Stromal cell of bone marrow (primary cell): ENCODE results near the gene ENOX1.

ENCODE experiments used
- DNase-seq: peaks from one replicate; pipeline ENCODE4 v3.0.0-alpha.2; 2012; ENCODE audit warnings: low read depth

Gene ENOX1

GRCh38 chr13:43484432-43485225, 302.1 kb downstream of the ENOX1 start:
- no peak for DNase-seq

DNA sequence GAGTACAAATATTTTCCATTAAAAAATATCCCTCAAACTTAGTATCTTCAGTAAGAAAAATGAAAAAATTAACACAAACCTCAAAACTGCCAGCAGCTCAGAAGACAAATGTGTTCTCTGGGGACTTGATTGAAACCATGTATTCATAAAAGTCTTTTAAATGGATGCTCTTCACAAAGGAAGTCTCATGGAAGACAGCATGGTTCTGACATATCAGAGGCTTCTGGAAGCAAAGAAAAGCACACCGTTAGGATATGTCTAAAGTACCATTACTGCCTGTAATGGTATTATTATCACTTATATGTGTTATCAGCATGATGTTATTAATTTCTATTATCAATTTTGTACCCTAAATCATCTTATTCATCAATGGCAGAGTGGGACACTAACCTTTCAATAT, 302.8 kb downstream of the ENOX1 start:
- no peak for DNase-seq

GRCh38 chr13:43482641-43483040, 304.1 kb downstream of the ENOX1 start:
- no peak for DNase-seq

- no peak for DNase-seq
Observed at GRCh38 chr13:43482026-43482425, 304.7 kb downstream of the ENOX1 start.

GRCh38 chr13:43478902-43479301, 307.9 kb downstream of the ENOX1 start:
- DNase-seq, result no peak

DNA sequence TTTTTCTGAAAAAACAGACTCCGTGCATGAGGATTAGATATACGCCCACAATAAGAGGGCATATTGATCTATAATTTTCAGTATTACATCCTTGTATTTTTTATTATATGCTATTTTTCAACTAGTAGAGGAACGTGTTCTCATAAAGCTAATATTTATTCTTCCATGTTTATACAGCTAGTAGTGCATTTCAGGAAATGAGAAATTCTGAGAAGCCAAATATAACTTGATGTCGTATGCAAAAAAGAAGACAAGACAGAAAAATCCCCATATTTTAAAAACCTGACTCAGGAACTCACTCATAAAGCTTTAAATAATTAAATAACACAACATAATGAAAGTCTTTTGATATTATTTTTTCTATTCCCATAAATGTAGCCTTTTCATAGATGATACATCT, 308.6 kb downstream of the ENOX1 start:
- no peak for DNase-seq

DNA sequence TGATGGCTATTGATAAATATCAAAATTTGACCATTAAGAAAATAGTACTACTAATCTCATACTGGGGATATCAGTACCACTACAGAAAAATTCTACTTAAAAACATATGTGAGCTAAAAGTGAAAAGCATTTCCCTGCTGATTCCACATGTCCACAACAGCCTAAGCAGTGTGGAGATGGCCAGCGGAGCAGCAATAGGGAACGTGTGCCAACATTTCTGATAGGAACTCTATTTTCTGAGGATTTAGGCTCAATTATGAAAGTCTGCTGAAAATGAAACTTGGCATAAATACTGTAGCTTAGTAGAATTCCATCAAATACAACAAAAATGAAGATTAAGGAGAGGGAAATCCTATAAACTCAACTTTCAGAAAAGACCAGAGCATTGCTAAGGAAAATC, 311.6 kb downstream of the ENOX1 start:
- no peak for DNase-seq

DNA sequence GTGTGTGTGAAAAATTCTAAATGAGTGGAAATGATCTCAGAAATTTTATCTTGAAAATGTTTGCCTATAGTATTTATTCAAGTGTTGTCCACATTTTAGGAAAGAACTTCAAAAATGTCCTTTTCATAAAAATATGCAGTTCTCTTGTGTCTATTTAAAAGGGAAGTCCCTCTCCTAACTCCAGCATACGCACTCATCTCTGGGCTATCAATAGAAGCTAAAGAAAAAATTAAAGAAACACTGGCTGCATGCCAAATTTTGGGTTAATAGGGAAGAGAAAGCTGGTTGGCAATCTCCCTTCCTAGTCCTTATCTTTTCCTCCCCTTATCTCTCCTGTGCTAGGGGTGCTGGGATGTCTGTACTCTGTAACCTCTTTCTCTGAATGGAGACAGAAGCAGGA, 313.3 kb downstream of the ENOX1 start:
- DNase-seq, result no peak

- DNase-seq, result no peak
Observed at GRCh38 chr13:43472980-43473379, 313.8 kb downstream of the ENOX1 start.

GRCh38 chr13:43472339-43472738, 314.4 kb downstream of the ENOX1 start:
- no peak for DNase-seq

GRCh38 chr13:43470610-43471009, 316.2 kb downstream of the ENOX1 start:
- DNase-seq, result no peak

DNA sequence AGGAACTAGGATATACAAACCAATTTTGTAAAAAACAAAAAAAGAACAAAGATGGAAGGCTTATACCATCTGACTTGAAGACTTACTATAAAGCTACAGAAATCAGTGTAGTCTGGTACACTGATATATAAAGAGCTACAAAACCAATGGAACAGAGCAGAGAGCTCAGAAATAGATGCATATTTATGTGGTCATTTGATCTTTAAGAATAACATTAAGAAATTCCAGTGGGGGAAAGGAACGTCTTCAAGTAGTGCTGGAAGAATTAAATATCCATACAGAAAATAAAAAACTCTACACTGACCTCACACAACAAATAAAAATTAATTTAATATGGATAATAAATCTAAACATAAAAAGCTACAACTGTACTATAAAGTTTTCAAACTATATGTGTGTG, 317.0 kb downstream of the ENOX1 start:
- no peak for DNase-seq

DNA sequence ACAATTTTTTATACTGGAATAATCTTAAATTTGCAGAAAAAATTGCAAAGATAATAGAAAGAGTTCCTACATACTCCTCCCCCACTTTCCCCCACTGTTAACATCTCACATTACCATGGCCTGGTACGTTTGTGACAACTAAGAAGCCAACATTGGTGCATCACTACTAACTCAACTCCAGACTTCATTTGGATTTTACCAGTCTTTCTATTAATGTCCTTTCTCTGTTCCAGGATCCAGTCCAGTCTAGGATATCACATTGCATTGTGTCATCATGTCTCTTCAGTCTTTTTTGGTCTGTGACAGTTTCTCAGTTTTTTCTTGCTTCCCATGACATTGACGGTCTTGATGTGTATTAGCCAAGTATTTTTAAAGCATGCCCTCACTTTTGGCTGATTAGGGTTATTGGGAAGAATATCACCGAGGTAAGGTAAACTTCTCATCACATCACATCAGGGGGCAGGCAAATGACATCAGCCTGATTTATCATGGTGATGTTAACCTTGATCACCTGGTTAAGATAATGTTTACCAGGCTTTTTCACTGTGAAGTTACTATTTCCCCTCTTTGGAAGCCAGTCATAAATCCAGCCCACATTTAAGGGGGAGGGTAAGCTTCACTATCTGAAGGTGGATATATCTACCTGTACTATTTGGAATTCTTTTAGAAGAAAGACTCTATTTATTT, 322.1 kb downstream of the ENOX1 start:
- no peak for DNase-seq

- no peak for DNase-seq
Observed at GRCh38 chr13:43448605-43449336, 338.0 kb downstream of the ENOX1 start.

DNA sequence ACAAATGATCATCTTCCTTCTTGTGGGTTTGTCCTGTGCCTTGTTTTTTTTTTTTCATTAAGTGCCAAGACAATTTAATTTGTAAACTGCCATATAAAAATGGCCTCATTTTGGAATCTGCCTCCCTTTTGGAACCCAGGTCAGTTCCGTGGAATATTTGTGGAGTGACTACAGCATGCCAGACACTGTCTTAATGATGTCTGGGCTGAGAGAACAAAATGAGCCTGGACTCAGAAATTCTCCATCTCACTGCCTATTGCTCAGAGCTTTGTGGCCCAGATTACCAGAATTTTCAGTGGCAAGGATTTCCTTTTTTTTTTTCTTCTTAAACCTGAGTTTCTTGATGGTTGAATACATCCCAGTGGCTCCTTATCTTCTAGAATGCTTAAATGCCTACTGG, 340.6 kb downstream of the ENOX1 start:
- DNase-seq, result no peak

DNA sequence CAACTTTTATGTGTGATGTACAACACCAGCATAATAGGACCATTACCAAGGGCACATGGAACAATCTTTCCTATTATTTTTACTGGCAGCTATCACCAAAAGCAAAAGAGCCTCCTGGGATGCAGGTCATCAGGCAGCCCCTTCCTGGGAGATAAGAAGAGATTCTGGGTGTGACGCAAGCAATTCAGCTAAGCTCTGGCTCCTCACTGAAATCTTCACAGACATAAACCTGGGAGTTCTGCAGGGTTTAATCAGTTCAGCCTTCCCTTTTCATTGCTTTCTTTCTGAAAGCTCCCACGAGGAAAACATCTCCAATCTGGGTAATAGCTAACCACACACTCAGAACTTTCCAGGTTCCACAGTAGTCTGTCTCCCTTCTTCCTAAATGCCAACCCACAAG, 341.1 kb downstream of the ENOX1 start:
- DNase-seq, result no peak

DNA sequence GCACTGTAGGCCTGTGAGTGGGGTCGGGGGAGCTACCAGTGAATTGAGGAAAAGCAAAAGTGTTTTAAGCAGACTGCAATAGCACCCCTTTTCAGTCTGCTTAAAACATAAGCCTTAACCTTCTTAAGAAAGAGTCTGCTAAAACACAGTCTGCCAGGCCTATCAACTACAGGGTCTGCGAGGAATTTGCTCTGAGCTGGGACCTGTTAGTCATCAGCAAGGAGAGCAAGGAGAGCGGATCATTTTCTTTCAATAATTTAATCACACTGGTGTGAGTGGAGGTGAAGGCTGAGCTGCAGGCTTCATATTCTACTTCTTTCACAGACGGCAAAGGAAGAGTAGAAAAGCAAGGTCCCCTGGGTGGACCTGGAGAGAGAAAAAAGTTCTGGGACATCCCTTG, 342.7 kb downstream of the ENOX1 start:
- no peak for DNase-seq

GRCh38 chr13:43441899-43442499, 344.8 kb downstream of the ENOX1 start:
- no peak for DNase-seq

- no peak for DNase-seq
Observed at GRCh38 chr13:43441464-43441863, 345.3 kb downstream of the ENOX1 start.

DNA sequence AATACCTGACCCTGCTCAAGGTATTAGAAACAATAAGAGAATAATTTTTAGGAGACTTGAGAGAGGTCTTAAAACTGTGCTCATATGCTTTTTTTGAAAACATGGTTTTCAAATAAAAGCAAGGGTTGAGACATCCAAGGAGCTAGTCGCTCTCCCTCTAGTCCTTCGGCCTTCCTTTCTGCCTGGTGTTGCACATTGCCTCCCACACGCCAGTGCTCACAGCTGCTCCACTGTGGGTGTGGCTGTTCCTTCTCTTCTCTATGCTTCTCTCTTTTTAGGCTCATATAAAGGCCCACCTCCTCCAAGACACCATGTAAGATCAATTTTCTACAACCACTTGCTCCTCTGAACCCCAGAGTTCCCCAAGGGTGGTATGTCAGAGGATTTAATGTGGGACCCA, 352.6 kb downstream of the ENOX1 start:
- no peak for DNase-seq

DNA sequence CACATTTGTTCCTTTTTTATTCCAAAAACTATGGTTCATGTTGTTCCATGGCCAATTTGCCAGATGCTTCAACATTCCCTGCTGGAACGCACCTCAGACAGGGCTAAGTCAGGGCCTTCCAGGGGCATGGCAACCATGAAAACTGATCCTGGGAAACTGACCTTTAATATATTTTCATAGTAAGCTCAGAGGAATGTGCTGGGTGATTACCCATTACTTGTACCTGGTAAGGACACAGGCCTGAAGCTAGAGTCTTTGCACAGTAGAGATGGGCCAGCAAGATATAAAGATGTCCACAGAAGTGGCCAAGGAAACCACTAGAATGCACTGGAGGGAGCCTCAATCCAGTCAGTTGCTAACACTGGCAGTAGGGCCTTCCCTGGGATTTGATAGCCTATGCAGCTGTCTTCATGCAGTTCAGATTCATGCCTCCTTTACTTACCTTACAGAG, 353.1 kb downstream of the ENOX1 start:
- DNase-seq, result no peak

- no peak for DNase-seq
Observed at GRCh38 chr13:43432958-43433357, 353.8 kb downstream of the ENOX1 start.

GRCh38 chr13:43431841-43432240, 354.9 kb downstream of the ENOX1 start:
- no peak for DNase-seq
